ENCODE data around the gene RIMS4. TPM values are rescaled to one million over a fixed set of nuclear protein-coding genes. Genes with fewer than 3 reads are reported as not detected.

Gene RIMS4
- polyA plus RNA-seq, 3 donors = not detected

GRCh38 chr20:44814937-44815336 lies 4.6 kb upstream of the RIMS4 start:
- Histone ChIP-seq H3K4me3 (replicated peaks in 1 of 3; ENCODE audit: low read depth in 2 of 3, low read length in 3 of 3) (no peak overlapping the region), H2AFZ (ENCODE audit: insufficient read depth, low read depth, low read length, poor library complexity, severe bottlenecking) (no peak overlapping the region), H3K36me3 (replicated peaks in 1 of 2; ENCODE audit: control insufficient read depth in 1 of 2, insufficient read depth in 2 of 2, low read length in 2 of 2) (no peaks in the 10 kb centered on the region), H4K20me1 (ENCODE audit: insufficient read depth, low read length) (no peaks in the 10 kb centered on the region), H3K79me2 (ENCODE audit: insufficient read depth, low read length) (no peaks in the 10 kb centered on the region), H3K4me2 (replicated peaks; ENCODE audit: extremely low read depth, low read length, poor library complexity, severe bottlenecking) (no peak overlapping the region), H3K27ac (ENCODE audit: low read depth in 1 of 2, low read length in 2 of 2) (no peak overlapping the region), H3K27me3 (ENCODE audit: control insufficient read depth in 2 of 2, insufficient read depth in 2 of 2, low read length in 2 of 2) (peaks cover 18 to 30% of the 10 kb centered on the region in 2 donors), H3K4me1 (ENCODE audit: control insufficient read depth in 1 of 2, insufficient read depth in 2 of 2, low read length in 2 of 2) (no peaks in the 10 kb centered on the region), H3K9me3 (replicated peaks in 1 of 2; ENCODE audit: control insufficient read depth in 1 of 2, insufficient read depth in 1 of 2, low read length in 2 of 2) (peaks cover 11 to 16% of the 10 kb centered on the region in 2 donors), H3K9ac (ENCODE audit: insufficient read depth, low read length, poor library complexity, severe bottlenecking) (no peak overlapping the region)
- intact Hi-C loops (cut with micrococcal nuclease) = no loop called here
- no peak overlapping the region for H3K27ac Mint-ChIP-seq
- H3K36me3 Mint-ChIP-seq = peaks cover 0 to 8% of the 10 kb centered on the region in 2 donors
- TF ChIP-seq, protein P1, sequence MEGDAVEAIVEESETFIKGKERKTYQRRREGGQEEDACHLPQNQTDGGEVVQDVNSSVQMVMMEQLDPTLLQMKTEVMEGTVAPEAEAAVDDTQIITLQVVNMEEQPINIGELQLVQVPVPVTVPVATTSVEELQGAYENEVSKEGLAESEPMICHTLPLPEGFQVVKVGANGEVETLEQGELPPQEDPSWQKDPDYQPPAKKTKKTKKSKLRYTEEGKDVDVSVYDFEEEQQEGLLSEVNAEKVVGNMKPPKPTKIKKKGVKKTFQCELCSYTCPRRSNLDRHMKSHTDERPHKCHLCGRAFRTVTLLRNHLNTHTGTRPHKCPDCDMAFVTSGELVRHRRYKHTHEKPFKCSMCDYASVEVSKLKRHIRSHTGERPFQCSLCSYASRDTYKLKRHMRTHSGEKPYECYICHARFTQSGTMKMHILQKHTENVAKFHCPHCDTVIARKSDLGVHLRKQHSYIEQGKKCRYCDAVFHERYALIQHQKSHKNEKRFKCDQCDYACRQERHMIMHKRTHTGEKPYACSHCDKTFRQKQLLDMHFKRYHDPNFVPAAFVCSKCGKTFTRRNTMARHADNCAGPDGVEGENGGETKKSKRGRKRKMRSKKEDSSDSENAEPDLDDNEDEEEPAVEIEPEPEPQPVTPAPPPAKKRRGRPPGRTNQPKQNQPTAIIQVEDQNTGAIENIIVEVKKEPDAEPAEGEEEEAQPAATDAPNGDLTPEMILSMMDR (IDR thresholded peaks at IDR 0.05) = no peak
- no CpG with 5 or more reads among the region's 5 CpGs for whole genome bisulfite sequencing (ENCODE audit: insufficient coverage)
- no peaks in the 10 kb centered on the region for H3K4me1 Mint-ChIP-seq
- H3K4me3 Mint-ChIP-seq = no peak overlapping the region
- peaks cover 29 to 39% (median 30%) of the 10 kb centered on the region in 3 donors for H3K27me3 Mint-ChIP-seq (ENCODE audit: low read depth in 3 of 3)
- peaks cover 2 to 17% (median 9%) of the 10 kb centered on the region in 7 donors for H3K9me3 Mint-ChIP-seq
- DNase-seq = no peak

DNA sequence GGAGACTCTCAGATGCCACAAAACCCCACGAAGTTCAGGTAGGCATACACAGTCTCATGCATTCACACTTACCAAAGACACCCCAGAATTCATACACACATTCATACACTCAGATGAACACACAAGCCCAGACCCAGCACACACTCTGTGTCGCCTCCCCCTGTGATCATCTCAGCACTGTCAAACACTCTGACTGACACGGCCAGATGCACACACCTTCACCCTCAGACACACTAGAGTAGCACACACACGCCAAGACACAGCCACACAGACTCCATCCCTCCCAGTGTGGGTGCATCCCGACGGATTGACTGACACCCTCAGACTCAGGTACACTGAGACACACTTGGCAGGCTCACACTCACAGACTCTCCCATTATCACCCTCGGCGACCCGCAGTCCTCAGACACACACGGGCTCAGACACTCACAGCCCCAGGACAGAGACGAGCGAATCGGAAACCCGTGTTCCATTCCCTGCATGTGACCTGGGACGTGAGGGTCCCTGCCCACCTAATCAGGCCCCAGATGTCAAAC lies 872 bp upstream of the RIMS4 start:
- Histone ChIP-seq H3K36me3 (replicated peaks in 1 of 2; ENCODE audit: control insufficient read depth in 1 of 2, insufficient read depth in 2 of 2, low read length in 2 of 2) (no peaks in the 10 kb centered on the region), H3K4me2 (replicated peaks; ENCODE audit: extremely low read depth, low read length, poor library complexity, severe bottlenecking) (no peak overlapping the region), H3K9ac (ENCODE audit: insufficient read depth, low read length, poor library complexity, severe bottlenecking) (no peak overlapping the region), H3K27ac (ENCODE audit: low read depth in 1 of 2, low read length in 2 of 2) (no peak overlapping the region), H3K4me1 (ENCODE audit: control insufficient read depth in 1 of 2, insufficient read depth in 2 of 2, low read length in 2 of 2) (no peaks in the 10 kb centered on the region), H3K27me3 (ENCODE audit: control insufficient read depth in 2 of 2, insufficient read depth in 2 of 2, low read length in 2 of 2) (peaks cover 42 to 65% of the 10 kb centered on the region in 2 donors), H2AFZ (ENCODE audit: insufficient read depth, low read depth, low read length, poor library complexity, severe bottlenecking) (no peak overlapping the region), H3K4me3 (replicated peaks in 1 of 3; ENCODE audit: low read depth in 2 of 3, low read length in 3 of 3) (no peak overlapping the region), H4K20me1 (ENCODE audit: insufficient read depth, low read length) (no peaks in the 10 kb centered on the region), H3K79me2 (ENCODE audit: insufficient read depth, low read length) (no peaks in the 10 kb centered on the region), H3K9me3 (replicated peaks in 1 of 2; ENCODE audit: control insufficient read depth in 1 of 2, insufficient read depth in 1 of 2, low read length in 2 of 2) (peaks cover 11 to 23% of the 10 kb centered on the region in 2 donors)
- DNase-seq = no peak
- Mint-ChIP-seq H3K4me1 (no peaks in the 10 kb centered on the region), H3K27ac (no peak overlapping the region), H3K36me3 (peaks cover 0 to 8% of the 10 kb centered on the region in 2 donors), H3K27me3 (ENCODE audit: low read depth in 3 of 3) (peaks cover 56 to 67% (median 61%) of the 10 kb centered on the region in 3 donors), H3K9me3 (peaks cover 2 to 21% (median 9%) of the 10 kb centered on the region in 7 donors), H3K4me3 (peak overlapping the region in 1 of 2 donors; percentile 79)
- TF ChIP-seq, protein P1 (IDR thresholded peaks at IDR 0.05) = no peak
- intact Hi-C loops (cut with micrococcal nuclease) = no loop called here
- 80% methylated on average over 15 of the region's 15 CpGs for WGBS (ENCODE audit: insufficient coverage)

Data from CD14-positive monocyte (primary cell).